B cell (primary cell): ENCODE measurements around the gene PTPRS. TPM values are rescaled to one million over a fixed set of nuclear protein-coding genes. Genes with fewer than 3 reads are reported as not detected.

Source experiments
- ATAC-seq: fragments of 200-7000 bp; cut with Tn5 transposase; one replicate; pipeline ENCODE4 v1.10.0; 2021; ENCODE audit warnings: low read depth, mild to moderate bottlenecking, moderate number of reproducible peaks, moderate library complexity
- CTCF ChIA-PET: fragments of 350-600 bp; sonication (Branson Sonifier 250); formaldehyde crosslinking; loops from one replicate; lab custom pipeline; 2021; ENCODE audit warnings: antibody characterized with exemption, inconsistent platforms; lab: Charles Lee
- POLR2A ChIA-PET: fragments of 350-600 bp; sonication (Branson Sonifier 250); formaldehyde crosslinking; loops from one replicate; lab custom pipeline; 2021; ENCODE audit warnings: antibody characterized with exemption; lab: Charles Lee
- DNase-seq: peaks from one replicate; pipeline ENCODE4 v3.0.0; 2013
- H2AFZ ChIP-seq: 2 replicates; pipeline ENCODE4 v1.6.1; 2012; ENCODE audit warnings: mild to moderate bottlenecking, low read depth, low read length; ENCODE audit not compliant: insufficient read depth, poor library complexity, severe bottlenecking
- H3K27ac ChIP-seq, 2 donors: 1 replicate in 1 of 2; 2 replicates in 1 of 2; pipeline ENCODE4 v1.5.1; 2012 to 2013; ENCODE audit warnings: low read length in 2 of 2, mild to moderate bottlenecking in 2 of 2, moderate library complexity in 1 of 2
- H3K27me3 ChIP-seq, 4 experiments: fragments of 200-600 bp in 1 of 4; sonication (generic) in 1 of 4; replicated peaks in 1 of 4; 1 replicate in 2 of 4; 2 replicates in 2 of 4; pipeline versions ENCODE4 v1.6.1 to v1.7.0; 2013 to 2016; ENCODE audit warnings: low read length in 3 of 4, mild to moderate bottlenecking in 2 of 4, mixed read lengths in 1 of 4, moderate library complexity in 1 of 4; ENCODE audit not compliant: insufficient read depth in 4 of 4, control insufficient read depth in 3 of 4; ENCODE audit errors: control extremely low read depth in 1 of 4
- H3K36me3 ChIP-seq, 2 experiments: replicated peaks in 1 of 2; 1 replicate in 1 of 2; 2 replicates in 1 of 2; pipeline versions ENCODE4 v1.6.1 to v1.7.1; 2013; ENCODE audit warnings: low read length in 1 of 2; ENCODE audit not compliant: insufficient read depth in 2 of 2, control insufficient read depth in 1 of 2; ENCODE audit errors: control extremely low read depth in 1 of 2, extremely low read depth in 1 of 2
- H3K4me1 ChIP-seq, 2 donors: fragments of 200-600 bp in 1 of 2; sonication (generic) in 1 of 2; 1 replicate in 1 of 2; 2 replicates in 1 of 2; pipeline versions ENCODE4 v1.5.1 to v1.6.1; 2013 to 2017; ENCODE audit warnings: low read length in 2 of 2; ENCODE audit not compliant: control insufficient read depth in 2 of 2, insufficient read depth in 2 of 2
- H3K4me2 ChIP-seq: replicated peaks from 2 replicates; pipeline ENCODE3; 2012; ENCODE audit warnings: mild to moderate bottlenecking, low read depth, low read length; ENCODE audit not compliant: poor library complexity, severe bottlenecking
- H3K4me3 ChIP-seq, 5 experiments: fragments of 200-600 bp in 1 of 5; sonication (generic) in 1 of 5; 1 replicate in 3 of 5; 2 replicates in 2 of 5; pipeline versions ENCODE4 v1.5.1 to v1.7.0; 2011 to 2016; ENCODE audit warnings: low read length in 4 of 5, mild to moderate bottlenecking in 4 of 5, low read depth in 2 of 5, control low read depth in 1 of 5, moderate library complexity in 1 of 5; ENCODE audit not compliant: insufficient read depth in 1 of 5; ENCODE audit errors: control extremely low read depth in 1 of 5, extremely low read depth in 1 of 5
- H3K79me2 ChIP-seq: fragments of 200-600 bp; sonication (generic); one replicate; pipeline ENCODE4 v1.6.0; 2016; ENCODE audit warnings: low read length; ENCODE audit not compliant: control insufficient read depth, insufficient read depth
- H3K9ac ChIP-seq: fragments of 200-600 bp; sonication (generic); 2 replicates; pipeline ENCODE4 v1.6.1; 2017; ENCODE audit warnings: mild to moderate bottlenecking, low read length, moderate library complexity
- H3K9me3 ChIP-seq, 3 donors: one replicate each; pipeline versions ENCODE4 v1.6.1 to v1.7.1; 2013; ENCODE audit warnings: low read length in 2 of 3; ENCODE audit not compliant: control insufficient read depth in 2 of 3, insufficient read depth in 1 of 3; ENCODE audit errors: control extremely low read depth in 1 of 3
- H4K20me1 ChIP-seq: 2 replicates; pipeline ENCODE4 v1.6.0; 2012; ENCODE audit warnings: mild to moderate bottlenecking, low read length; ENCODE audit not compliant: insufficient read depth, control insufficient read depth, poor library complexity, severe bottlenecking
- H3K27ac Mint-ChIP-seq: one replicate; pipeline ENCODE4 v1.8.0; 2021; ENCODE audit warnings: mixed read lengths
- H3K27me3 Mint-ChIP-seq: one replicate; pipeline ENCODE4 v1.8.0; 2021; ENCODE audit warnings: mixed read lengths
- H3K4me1 Mint-ChIP-seq: one replicate; pipeline ENCODE4 v1.8.0; 2021; ENCODE audit warnings: mixed read lengths
- H3K4me3 Mint-ChIP-seq: one replicate; pipeline ENCODE4 v1.8.0; 2021; ENCODE audit warnings: mixed read lengths
- H3K9me3 Mint-ChIP-seq: one replicate; pipeline ENCODE4 v1.8.0; 2022; ENCODE audit warnings: mixed read lengths; ENCODE audit not compliant: insufficient read depth
- EZH2 ChIP-seq: IDR thresholded peaks from 2 replicates; pipeline ENCODE4 v1.6.1; 2012; ENCODE audit warnings: borderline replicate concordance, low read depth, mild to moderate bottlenecking, moderate library complexity, low read length; ENCODE audit not compliant: insufficient read depth, poor library complexity, severe bottlenecking
- WGBS: methylation state at CpG from one replicate; pipeline ENCODE4 v1.1.5; 2013; ENCODE audit warnings: missing lambda C conversion rate; ENCODE audit not compliant: insufficient coverage; 5-methylcytosine and 5-hydroxymethylcytosine counted together
- intact Hi-C: fragments of 100-400 bp; cut with micrococcal nuclease; formaldehyde crosslinking; loops from one replicate; pipeline ENCODE4 v1.10.0; 2022
- polyA plus RNA-seq: library from polyadenylated mRNA; depleted of rRNA; stranded (reverse); fragments of >200 nt; gene quantifications from 2 replicates; pipeline ENCODE4 v1.2.3, GENCODE V29; 2012
- total RNA-seq, 2 donors: library from RNA; stranded (reverse); fragments of 120-200 nt in 1 of 2; gene quantifications; 1 replicate in 1 of 2; 2 replicates in 1 of 2; pipeline versions ENCODE4 v1.2.3 to v1.2.4, GENCODE V29; 2013 to 2022
- TF ChIP-seq, protein P1 (sequence below): fragments of 200-600 bp; IDR thresholded peaks from one replicate; pipeline ENCODE4 v1.8.0; 2022; ENCODE audit warnings: antibody characterized with exemption, mild to moderate bottlenecking

The PTPRS gene
- total and polyA plus RNA-seq, 2 donors (not counting 1 experiment from before 2014, with no cell fraction given): 6.5 to 10.0 TPM

GRCh38 chr19:5321066-5321642, 19.5 kb downstream of the PTPRS start:
- Mint-ChIP-seq H3K9me3 (no peaks in the 10 kb centered on the region), H3K4me3 (peak overlapping the region; percentile 76), H3K4me1 (peaks cover 13% of the 10 kb centered on the region), H3K27me3 (peaks cover 5% of the 10 kb centered on the region), H3K27ac (no peak overlapping the region)
- ATAC-seq (no peak), DNase-seq (no peak)
- Histone ChIP-seq H3K27ac (no peak overlapping the region), H2AFZ (no peak overlapping the region), H3K9me3 (peaks cover 0 to 21% (median 5%) of the 10 kb centered on the region in 3 donors), H3K27me3 (peaks cover 0 to 10% (median 1%) of the 10 kb centered on the region in 4 experiments), H3K4me1 (peaks cover 10 to 12% of the 10 kb centered on the region in 2 donors), H3K4me3 (no peak overlapping the region), H3K36me3 (no peaks in the 10 kb centered on the region), H3K4me2 (no peak overlapping the region), H4K20me1 (no peaks in the 10 kb centered on the region), H3K9ac (no peak overlapping the region), H3K79me2 (no peaks in the 10 kb centered on the region)
- ChIA-PET POLR2A (no interaction called here), CTCF (interaction anchor here (1.2 to 1.3 kb wide), 2 partner anchors 9 to 56 kb away, joined by 4 to 9 read pairs; no protein-coding TSS in a partner anchor)
- TF ChIP-seq EZH2: no peak
- TF ChIP-seq, protein P1, sequence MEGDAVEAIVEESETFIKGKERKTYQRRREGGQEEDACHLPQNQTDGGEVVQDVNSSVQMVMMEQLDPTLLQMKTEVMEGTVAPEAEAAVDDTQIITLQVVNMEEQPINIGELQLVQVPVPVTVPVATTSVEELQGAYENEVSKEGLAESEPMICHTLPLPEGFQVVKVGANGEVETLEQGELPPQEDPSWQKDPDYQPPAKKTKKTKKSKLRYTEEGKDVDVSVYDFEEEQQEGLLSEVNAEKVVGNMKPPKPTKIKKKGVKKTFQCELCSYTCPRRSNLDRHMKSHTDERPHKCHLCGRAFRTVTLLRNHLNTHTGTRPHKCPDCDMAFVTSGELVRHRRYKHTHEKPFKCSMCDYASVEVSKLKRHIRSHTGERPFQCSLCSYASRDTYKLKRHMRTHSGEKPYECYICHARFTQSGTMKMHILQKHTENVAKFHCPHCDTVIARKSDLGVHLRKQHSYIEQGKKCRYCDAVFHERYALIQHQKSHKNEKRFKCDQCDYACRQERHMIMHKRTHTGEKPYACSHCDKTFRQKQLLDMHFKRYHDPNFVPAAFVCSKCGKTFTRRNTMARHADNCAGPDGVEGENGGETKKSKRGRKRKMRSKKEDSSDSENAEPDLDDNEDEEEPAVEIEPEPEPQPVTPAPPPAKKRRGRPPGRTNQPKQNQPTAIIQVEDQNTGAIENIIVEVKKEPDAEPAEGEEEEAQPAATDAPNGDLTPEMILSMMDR: no peak
- WGBS: 87% methylated on average over 9 of the region's 9 CpGs
- intact Hi-C loops: no loop called here

DNA sequence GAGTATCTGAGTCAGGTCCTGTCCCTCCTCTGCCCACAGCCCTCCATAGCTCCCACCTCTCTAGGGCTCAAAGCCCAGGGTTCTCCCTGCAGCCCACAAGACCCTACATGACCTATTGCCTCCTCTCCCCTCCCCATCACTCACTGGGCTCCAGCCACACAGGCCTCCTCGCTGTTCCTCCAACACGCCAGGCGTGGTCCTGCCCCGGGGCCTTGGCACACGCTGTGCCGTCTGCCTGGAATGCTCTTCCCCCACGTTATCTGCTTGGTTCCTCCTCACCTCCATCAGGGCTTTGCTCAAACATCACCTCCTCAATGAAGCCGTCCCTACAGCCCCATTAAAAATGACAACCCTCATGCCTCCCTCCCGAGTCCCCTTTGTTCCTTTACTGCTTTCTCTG, 21.1 kb downstream of the PTPRS start:
- H3K9ac ChIP-seq: no peak overlapping the region
- H3K9me3 ChIP-seq: peaks cover 0 to 17% (median 0%) of the 10 kb centered on the region in 3 donors
- intact Hi-C loops: no loop called here
- H3K79me2 ChIP-seq: no peaks in the 10 kb centered on the region
- Mint-ChIP-seq H3K27me3 (peaks cover 5% of the 10 kb centered on the region), H3K27ac (no peak overlapping the region), H3K9me3 (no peaks in the 10 kb centered on the region), H3K4me1 (peaks cover 13% of the 10 kb centered on the region), H3K4me3 (no peak overlapping the region)
- peaks cover 0 to 10% (median 1%) of the 10 kb centered on the region in 4 experiments for H3K27me3 ChIP-seq
- TF ChIP-seq EZH2: no peak
- TF ChIP-seq, protein P1: no peak
- no peak overlapping the region for H3K4me3 ChIP-seq
- H4K20me1 ChIP-seq: no peaks in the 10 kb centered on the region
- H3K36me3 ChIP-seq: no peaks in the 10 kb centered on the region
- no peak overlapping the region for H3K4me2 ChIP-seq
- DNase-seq (no peak), ATAC-seq (no peak)
- no peak overlapping the region for H2AFZ ChIP-seq
- no peak overlapping the region for H3K27ac ChIP-seq
- WGBS: 87% methylated on average over 9 of the region's 9 CpGs
- peaks cover 10 to 12% of the 10 kb centered on the region in 2 donors for H3K4me1 ChIP-seq
- CTCF ChIA-PET: no interaction called here
- POLR2A ChIA-PET: no interaction called here
